MCF 10A (cell line): ENCODE data around the gene CCNJL. TPM values are rescaled to one million over a fixed set of nuclear protein-coding genes. Genes with fewer than 3 reads are reported as not detected.

Experiments used
- BruUV-seq: library from RNA; stranded (reverse); fragments of 400-500 nt; replicated peaks from 2 replicates; lab custom pipeline; 2021; lab: Mats Ljungman, UMichigan
- CTCF ChIA-PET: fragments of 300-600 bp; sonication (Branson Sonifier 250); formaldehyde crosslinking; extraction: SDS; loops from one replicate; lab custom pipeline; 2021; ENCODE audit warnings: antibody characterized with exemption, inconsistent platforms; lab: Yijun Ruan, JAX
- POLR2A ChIA-PET: fragments of 300-600, 350-650 bp; sonication (Branson Sonifier 250); formaldehyde crosslinking; extraction: SDS; loops from one replicate; lab custom pipeline; 2020; ENCODE audit warnings: antibody characterized with exemption, inconsistent platforms; lab: Yijun Ruan, JAX
- DNase-seq: peaks from one replicate; pipeline ENCODE4 v3.0.0-alpha.2; 2018; ENCODE audit not compliant: unreplicated experiment
- H3K27ac Mint-ChIP-seq: one replicate; pipeline ENCODE4 v1.8.0; 2022; ENCODE audit warnings: mild to moderate bottlenecking, low read depth, mixed read lengths; ENCODE audit not compliant: unreplicated experiment
- H3K27me3 Mint-ChIP-seq: one replicate; pipeline ENCODE4 v1.8.0; 2022; ENCODE audit warnings: mixed read lengths; ENCODE audit not compliant: insufficient read depth, unreplicated experiment
- H3K36me3 Mint-ChIP-seq: one replicate; pipeline ENCODE4 v1.8.0; 2022; ENCODE audit warnings: mild to moderate bottlenecking, moderate library complexity, mixed read lengths; ENCODE audit not compliant: insufficient read depth, unreplicated experiment
- H3K4me1 Mint-ChIP-seq: one replicate; pipeline ENCODE4 v1.8.0; 2022; ENCODE audit warnings: mixed read lengths; ENCODE audit not compliant: insufficient read depth, unreplicated experiment
- H3K4me3 Mint-ChIP-seq: one replicate; pipeline ENCODE4 v1.8.0; 2022; ENCODE audit warnings: mild to moderate bottlenecking, moderate library complexity, mixed read lengths; ENCODE audit not compliant: unreplicated experiment
- H3K9me3 Mint-ChIP-seq: one replicate; pipeline ENCODE4 v1.8.0; 2022; ENCODE audit warnings: mixed read lengths; ENCODE audit not compliant: unreplicated experiment
- CTCF ChIP-seq: fragments of 200-600 bp; IDR thresholded peaks from one replicate; pipeline ENCODE4 v1.8.0; 2022; ENCODE audit warnings: antibody characterized with exemption, mild to moderate bottlenecking; ENCODE audit not compliant: unreplicated experiment
- intact Hi-C: fragments of 100-400 bp; cut with micrococcal nuclease; formaldehyde crosslinking; loops from 2 replicates; pipeline ENCODE4 v1.14.1; 2022
- total RNA-seq: library from RNA; stranded (reverse); gene quantifications from 2 replicates; pipeline ENCODE4 v1.2.3, GENCODE V29; 2022

Gene CCNJL
- total RNA-seq, 1 experiment from 2014 or later = 3.6 TPM

- Mint-ChIP-seq H3K27me3 (no peaks in the 10 kb centered on the region), H3K36me3 (no peaks in the 10 kb centered on the region), H3K4me3 (no peak overlapping the region), H3K4me1 (no peaks in the 10 kb centered on the region), H3K27ac (no peak overlapping the region), H3K9me3 (no peaks in the 10 kb centered on the region)
- no peak for TF ChIP-seq CTCF
- intact Hi-C loops = no loop called here
- ChIA-PET POLR2A (interaction anchor here (0.6 to 1.0 kb wide), 2 partner anchors 26 to 106 kb away, joined by 3 to 5 read pairs; no protein-coding TSS in a partner anchor), CTCF (interaction anchor here (0.5 to 3.7 kb wide), 3 partner anchors 15 to 29 kb away, joined by 3 to 32 read pairs (median 4); no protein-coding TSS in a partner anchor)
- BruUV-seq = no TSS peak
- DNase-seq = peak; percentile 22
These were observed 98.8 kb downstream of the CCNJL start for GRCh38 chr5:160213537-160213936.

GRCh38 chr5:160211352-160211751 is 101.0 kb downstream of the CCNJL start:
- POLR2A ChIA-PET = interaction anchor here (1.3 kb wide), 1 partner anchor 46 kb away, joined by 3 read pairs; no protein-coding TSS in a partner anchor

GRCh38 chr5:160210606-160211005 is 101.8 kb downstream of the CCNJL start:
- no peaks in the 10 kb centered on the region for H3K4me1 Mint-ChIP-seq
- ChIA-PET CTCF (interaction anchor here (0.6 to 5.0 kb wide), 10 partner anchors 8 to 134 kb away, joined by 3 to 41 read pairs (median 6); partner anchors contain the start of gene FABP6), POLR2A (interaction anchor here (0.6 to 1.6 kb wide), 6 partner anchors 57 to 208 kb away, joined by 3 to 7 read pairs (median 4); partner anchors contain the start of genes SLU7 and TTC1)
- H3K27ac Mint-ChIP-seq = no peak overlapping the region
- no peak overlapping the region for H3K4me3 Mint-ChIP-seq
- H3K27me3 Mint-ChIP-seq = no peaks in the 10 kb centered on the region
- no peak for TF ChIP-seq CTCF
- BruUV-seq = no TSS peak
- intact Hi-C loops = no loop called here
- no peak for DNase-seq
- no peaks in the 10 kb centered on the region for H3K36me3 Mint-ChIP-seq
- no peaks in the 10 kb centered on the region for H3K9me3 Mint-ChIP-seq

More at GRCh38 chr5:160211352-160211751, 101.0 kb downstream of the CCNJL start:
- Mint-ChIP-seq H3K27ac (no peak overlapping the region), H3K4me3 (no peak overlapping the region), H3K36me3 (no peaks in the 10 kb centered on the region), H3K27me3 (no peaks in the 10 kb centered on the region), H3K4me1 (no peaks in the 10 kb centered on the region), H3K9me3 (no peaks in the 10 kb centered on the region)
- intact Hi-C loops = no loop called here
- CTCF ChIA-PET = interaction anchor here (0.6 to 5.0 kb wide), 10 partner anchors 9 to 894 kb away, joined by 3 to 41 read pairs (median 4); no protein-coding TSS in a partner anchor
- no TSS peak for BruUV-seq
- no peak for DNase-seq
- no peak for TF ChIP-seq CTCF

- Mint-ChIP-seq H3K9me3 (no peaks in the 10 kb centered on the region), H3K27ac (no peak overlapping the region), H3K36me3 (no peaks in the 10 kb centered on the region), H3K4me1 (peaks cover 5% of the 10 kb centered on the region), H3K4me3 (no peak overlapping the region), H3K27me3 (no peaks in the 10 kb centered on the region)
- ChIA-PET POLR2A (interaction anchor here (0.6 to 1.6 kb wide), 10 partner anchors 31 to 209 kb away, joined by 3 to 7 read pairs (median 3); partner anchors contain the start of genes SLU7 and TTC1), CTCF (interaction anchor here (0.6 to 5.0 kb wide), 7 partner anchors 8 to 135 kb away, joined by 3 to 41 read pairs (median 5); partner anchors contain the start of gene FABP6)
- peak; percentile 34 for DNase-seq
- no peak for TF ChIP-seq CTCF
- intact Hi-C loops = no loop called here
- no TSS peak for BruUV-seq
These were observed 102.4 kb downstream of the CCNJL start for GRCh38 chr5:160209917-160210316.
